Posterior cingulate gyrus (tissue), 11 donors: ENCODE measurements around the gene INMT.

Experiments
- DNase-seq, 10 donors: peaks; one replicate each; pipeline versions ENCODE4 v3.0.0 to v3.0.0-alpha.2; 2020 to 2021; ENCODE audit warnings: mixed read lengths in 3 of 10
- intact Hi-C: fragments of 100-400 bp; cut with DNase I; formaldehyde crosslinking; loops from one replicate; pipeline ENCODE4 v1.15.1; 2023

The INMT gene

DNA sequence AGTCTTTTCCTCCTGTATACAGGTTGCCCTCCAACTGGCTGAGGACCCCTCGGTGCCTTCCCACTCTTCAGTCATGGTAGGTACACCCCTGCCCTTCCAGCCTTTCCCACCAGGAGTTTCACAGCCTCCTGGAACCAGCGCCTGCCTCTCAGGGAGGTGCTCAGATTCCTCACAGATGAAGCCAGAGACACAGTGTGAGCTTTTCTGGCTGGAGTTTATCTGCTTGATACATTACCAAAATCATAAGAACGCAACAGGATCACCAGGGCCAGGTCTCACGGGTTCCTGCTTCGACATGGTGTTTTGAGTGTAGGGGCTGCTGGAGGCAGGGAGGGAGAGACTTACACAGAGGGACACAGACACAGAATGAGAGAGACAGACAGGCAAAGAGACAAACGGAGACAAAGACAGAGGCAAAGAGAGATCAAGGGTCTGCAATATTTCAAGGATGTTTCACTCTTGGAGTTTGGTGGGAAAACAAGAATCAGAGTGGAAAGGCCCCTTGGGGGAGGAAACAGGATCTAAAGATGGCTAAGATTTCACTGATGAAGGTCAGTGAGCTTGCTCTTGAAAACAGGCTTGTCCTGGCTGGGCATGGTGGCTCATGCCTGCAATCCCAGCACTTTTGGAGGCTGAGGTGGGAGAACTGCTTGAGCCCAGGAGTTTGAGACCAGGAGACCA is 6.5 kb upstream of the INMT start:
- no peak for DNase-seq
- intact Hi-C loops: loop anchor here (10.0 kb wide), 1 partner anchor 121 kb away; no protein-coding TSS in a partner anchor

DNA sequence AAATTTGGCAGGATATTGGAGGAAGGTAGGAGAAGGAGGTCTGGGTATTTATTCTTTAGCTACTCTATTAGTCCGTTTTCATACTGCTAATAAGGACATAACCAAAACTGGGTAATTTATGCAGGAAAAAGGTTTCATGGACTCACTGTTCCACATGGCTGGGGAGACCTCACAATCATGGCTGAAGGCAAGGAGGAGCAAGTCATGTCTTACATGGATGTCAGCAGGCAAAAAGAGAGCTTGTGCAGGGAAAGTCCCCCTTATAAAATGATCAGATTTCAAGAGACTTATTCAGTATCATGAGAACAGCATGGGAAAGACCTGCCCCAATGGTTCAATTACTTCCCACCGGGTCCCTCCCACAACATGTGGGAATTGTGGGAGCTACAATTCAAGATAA is 1.9 kb upstream of the INMT start:
- DNase-seq: no peak
- intact Hi-C loops: no loop called here

DNA sequence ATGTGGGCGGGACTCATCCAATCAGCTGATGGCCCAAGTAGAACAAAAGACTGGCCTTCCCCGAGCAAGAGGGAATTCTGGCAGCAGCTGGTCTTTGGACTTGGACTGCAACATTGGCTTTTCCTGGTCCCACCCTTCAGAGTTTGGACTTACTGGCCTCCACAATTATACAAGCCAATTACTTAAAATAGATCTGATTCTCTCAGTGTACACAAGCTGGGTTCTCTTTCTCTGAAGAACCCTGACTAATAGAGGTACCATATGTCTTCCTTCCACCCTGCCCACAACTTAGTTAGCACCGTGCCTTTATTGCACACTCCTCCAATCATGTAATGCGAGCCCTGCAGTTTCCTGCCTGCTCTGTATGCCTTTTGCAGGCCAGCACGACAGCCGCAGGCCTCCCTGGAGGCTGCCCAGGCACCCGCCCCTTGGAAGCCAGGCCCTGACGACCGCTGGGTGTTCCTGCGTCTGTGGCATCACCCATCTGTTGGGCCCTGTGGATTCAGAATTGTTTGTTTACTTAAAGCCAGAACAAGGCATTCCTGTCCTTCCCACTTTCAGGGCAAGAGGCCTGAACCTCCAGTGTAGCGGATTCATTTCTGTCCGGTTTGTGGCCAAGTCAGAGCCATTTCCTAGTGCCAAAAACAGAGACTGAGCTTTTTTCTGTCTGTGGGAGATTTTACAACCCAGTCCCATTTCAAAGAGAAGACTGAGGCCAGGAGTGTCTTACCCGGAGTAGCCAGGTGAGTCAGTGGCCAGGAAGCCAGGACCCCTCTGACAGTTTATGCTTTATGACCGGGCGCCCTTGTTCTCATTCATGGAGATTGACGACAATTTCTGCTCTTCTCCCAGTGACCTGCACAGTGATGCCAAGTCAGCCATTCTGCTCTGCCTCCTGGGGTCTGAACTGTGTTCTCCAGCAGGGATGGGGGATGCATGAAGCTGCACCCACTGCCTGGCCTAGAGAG is 968 bp upstream of the INMT start:
- intact Hi-C loops: no loop called here

DNA sequence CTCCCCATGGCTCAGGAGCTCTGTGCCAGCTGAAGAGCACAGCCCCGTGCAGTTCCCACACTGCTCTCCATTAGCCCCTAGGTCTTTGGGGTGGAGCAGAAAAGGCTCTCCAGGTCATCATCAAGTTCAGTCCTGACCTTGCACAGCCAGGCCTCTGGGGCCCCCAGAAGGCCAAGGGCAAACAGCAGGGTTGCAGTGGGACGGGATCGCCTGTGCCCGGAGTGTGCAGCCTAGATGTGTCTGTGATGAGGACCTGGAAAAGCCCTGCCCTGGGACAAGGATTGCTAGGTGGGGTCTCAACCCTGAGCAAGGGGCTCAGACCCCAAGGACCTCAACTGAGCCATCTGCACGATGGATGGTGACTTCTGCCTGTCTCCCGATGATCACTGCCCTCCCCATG is 549 bp downstream of the INMT start:
- DNase-seq: no peak
- intact Hi-C loops: no loop called here

More for the DNA sequence above, 968 bp upstream of the INMT start:
- peak in 9 of 10 donors; percentile 35 to 92 (median 66) for DNase-seq

DNA sequence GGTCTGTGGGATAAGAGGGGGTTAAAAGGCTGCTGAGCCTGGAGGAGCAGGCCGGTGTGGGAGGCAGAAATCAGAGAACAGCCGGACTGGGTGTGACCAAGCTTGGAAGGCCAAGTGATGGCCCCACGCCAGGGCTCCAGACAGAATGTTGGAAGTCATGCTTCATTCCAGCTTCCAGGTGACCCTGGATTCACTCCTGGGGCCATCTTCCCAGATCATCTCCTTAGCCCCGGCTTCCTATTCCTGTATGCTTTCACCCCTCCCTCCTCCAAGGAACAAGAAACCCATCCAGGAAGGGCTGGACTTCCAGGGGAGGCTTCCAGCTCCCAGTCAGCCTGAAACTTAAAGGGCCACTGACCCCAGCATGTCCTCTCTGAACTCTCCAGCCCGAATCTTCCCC is 1.0 kb downstream of the INMT start:
- intact Hi-C loops: no loop called here
- no peak for DNase-seq

DNA sequence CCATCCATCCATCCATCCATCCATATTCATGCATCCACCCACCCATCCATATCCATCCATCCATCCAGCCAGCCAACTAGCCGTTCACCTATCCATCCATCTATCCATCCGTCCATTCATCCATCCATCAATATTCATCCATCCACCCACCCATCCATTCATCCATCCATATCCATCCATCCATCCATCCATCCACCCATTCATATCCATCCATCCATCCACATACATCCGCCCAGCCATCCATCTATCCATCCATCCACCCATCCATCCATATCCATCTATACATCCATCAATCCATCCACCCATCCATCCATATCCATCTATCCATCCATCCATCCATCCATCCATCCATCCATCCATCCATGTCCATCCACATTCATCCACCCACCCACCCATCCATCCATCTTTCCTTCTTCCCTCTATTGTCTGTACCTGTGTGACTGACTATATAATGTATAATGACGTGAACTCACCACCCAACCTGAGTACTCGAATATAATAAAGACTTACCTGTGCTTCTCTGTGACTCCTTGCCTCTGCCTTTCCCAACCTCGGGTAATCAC is 2.5 kb downstream of the INMT start:
- intact Hi-C loops: no loop called here
- DNase-seq: peak in 1 of 10 donors; percentile 19

DNA sequence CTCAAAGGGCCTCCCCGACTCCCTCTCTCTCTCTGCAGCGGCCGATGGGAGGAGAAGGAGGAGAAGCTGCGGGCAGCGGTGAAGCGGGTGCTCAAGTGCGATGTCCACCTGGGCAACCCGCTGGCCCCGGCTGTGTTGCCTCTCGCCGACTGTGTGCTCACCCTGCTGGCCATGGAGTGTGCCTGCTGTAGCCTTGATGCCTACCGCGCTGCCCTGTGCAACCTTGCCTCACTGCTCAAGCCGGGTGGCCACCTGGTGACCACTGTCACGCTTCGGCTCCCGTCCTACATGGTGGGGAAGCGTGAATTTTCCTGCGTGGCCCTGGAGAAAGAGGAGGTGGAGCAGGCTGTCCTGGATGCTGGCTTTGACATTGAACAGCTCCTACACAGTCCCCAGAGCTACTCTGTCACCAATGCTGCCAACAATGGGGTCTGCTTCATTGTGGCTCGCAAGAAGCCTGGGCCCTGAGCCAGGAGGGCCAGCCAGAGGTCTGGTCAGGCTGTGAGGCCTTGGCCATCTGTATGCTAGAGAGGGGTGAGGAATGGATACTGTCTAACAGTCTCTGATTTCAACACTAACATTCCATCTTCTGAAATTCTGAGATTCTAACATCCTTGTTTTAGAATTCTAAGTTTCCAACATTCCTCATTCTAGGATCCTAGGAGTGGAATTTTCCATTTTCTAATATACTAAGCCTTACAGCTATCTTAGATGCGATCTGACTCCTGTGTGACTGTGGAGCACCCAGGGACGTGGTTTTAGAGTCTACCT is 3.6 kb downstream of the INMT start:
- DNase-seq: peak in 5 of 10 donors; percentile 26 to 51 (median 35)
- intact Hi-C loops: no loop called here

DNA sequence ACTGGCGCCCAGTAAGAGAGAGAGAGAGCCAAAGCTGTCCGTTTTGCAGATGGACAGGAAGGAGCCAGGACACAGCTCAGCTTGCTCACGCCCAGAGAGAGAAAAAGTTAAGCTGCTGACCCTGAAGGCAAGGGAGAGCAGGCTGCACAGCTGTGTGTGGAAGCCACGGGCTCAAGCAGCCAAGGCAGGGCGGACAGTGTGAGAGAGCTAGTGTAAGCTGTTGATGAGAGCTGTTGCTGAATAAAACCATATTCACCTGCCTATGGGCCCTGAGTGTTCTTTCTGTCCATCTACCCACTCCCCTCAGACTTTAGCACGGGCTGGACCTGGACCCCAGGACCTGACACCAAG is 5.4 kb downstream of the INMT start:
- intact Hi-C loops: no loop called here
- no peak for DNase-seq

DNA sequence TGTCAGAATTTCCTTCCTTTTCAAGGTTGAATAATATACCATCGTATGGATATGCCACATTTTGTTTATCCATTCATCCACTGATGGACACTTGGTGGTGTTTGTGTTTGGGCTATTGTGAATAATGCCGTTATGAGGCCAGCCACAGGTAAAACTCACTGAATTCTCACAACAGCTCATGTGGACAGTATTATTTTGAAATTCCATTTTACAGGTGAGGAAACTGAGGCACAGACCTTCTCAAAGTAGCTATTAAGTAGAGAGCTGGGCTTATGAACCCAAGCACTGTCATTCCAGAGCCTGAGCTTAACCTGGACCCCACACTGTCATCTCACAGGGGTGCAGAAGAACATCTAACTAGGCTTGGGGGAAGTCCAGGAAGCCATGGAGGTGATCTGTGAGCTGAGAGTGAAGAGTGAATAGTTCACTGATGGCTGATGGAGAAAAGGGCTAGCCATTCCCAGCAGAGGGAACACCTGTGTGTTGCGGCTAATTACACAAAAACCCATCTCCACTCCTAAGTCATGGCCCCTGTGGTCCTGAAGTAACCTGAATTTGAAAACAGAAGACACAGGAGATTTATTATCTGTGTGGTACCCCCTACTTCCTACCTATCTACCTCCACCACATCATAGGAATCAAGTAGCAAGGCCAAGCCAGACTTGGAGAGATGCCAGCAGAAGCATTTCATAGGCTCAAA is 8.7 kb downstream of the INMT start:
- intact Hi-C loops: no loop called here
- no peak for DNase-seq

DNA sequence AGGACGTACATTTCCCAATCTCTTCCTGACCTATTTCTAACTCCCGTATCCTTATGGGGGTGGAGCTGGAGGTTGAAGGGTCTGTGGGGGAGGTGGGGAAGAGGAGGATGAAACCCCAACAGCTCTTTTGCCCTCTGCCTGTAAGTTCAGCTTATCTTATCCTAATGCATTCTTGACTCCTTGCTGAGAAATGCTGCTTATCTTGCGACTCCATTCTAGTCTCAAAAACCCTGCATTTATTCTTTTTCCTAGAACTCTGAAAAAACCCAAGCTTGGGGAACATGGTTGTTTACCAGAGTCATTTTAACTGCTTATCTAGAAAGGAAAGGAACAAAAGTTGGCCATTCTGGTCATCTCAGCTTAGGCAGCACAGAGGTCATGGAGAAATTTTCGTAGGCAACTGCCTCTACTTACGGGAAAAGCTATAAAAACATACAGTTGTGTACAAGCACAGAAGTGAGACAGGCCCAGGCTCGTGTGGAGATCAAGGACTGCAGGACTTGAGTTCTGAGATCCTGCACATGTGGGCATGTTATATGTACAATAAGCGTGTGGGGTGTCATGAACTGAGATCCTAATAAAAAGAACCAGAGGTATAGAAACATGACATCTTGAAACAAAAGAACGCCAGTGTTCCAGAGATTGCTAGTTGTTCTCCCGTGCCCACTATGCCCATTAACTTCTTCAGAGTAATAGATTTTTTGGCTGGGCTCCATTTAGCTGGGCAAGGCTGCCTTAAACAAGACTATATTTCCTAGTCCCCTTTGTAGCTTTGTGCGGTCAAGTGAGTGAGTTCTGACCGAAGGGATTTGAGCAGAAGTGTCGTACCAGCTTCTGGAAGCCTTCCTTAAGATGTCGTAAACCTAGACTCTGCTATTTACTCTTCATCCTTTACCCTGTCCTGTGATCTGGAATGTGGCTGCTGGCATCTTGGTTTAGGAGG is 9.6 kb downstream of the INMT start:
- DNase-seq: no peak
- intact Hi-C loops: no loop called here

DNA sequence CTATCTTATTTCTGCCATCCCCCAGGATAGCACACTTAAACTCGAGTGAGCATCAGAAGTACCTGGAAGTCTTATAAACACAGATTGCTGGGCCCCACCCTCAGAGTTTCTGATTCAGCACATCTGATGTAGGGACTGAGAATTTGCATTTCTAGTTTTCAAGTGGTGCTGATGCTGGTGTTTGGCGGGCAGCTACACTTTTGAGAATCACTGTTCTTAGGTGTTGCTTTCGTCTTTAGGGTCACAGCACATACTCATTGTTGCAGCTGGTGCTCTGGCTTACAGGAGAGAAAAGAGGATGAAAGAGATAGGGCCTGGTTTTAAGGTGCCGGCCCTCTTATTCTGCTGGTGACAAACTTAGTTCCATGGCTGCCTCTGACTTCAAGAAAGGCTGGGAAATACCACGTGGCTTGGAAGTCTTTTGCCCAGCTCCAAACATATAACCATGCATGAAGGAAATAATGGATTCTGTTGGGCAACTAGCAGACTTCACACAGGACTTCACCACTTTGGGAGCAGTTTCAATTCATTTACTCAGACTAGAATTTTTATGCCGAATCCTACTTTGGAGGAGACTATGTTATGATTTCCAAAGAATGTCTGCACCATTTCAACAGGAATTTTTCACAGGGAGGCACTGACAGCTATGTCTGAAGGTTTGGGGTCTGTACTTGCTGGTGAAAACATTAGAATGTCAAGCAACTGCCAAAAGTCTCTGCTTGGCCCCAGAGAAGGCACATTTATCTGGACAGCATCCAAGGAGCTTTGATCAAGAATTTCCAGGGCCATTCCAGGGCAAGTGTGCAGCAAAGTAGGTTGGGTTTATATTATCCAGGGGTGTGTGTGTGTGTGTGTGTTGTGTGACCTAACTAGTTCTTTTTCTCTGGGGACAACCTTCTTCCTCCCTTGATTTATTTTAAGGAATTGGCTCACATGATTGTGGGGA is 12.4 kb downstream of the INMT start:
- intact Hi-C loops: no loop called here
- no peak for DNase-seq

DNA sequence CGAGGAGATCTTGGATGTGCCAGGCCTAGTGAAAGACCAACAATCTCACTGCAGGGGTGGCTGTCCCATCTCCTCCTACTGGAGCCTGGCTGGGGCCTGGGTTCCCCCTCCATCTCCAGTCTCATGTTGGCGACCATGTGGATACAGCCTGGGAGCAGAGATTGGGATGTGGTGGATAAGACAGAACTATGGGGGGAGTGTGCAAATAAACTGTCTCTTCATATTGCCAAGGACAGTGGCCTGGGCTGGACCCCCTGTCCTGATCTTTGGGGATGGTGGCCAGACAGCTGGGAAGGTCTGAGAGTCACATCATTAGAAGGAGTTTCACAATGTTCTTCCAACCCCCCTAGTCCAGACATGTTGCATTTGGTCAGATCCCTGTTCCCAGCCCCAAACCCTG is 13.5 kb downstream of the INMT start:
- intact Hi-C loops: no loop called here
- DNase-seq: no peak

DNA sequence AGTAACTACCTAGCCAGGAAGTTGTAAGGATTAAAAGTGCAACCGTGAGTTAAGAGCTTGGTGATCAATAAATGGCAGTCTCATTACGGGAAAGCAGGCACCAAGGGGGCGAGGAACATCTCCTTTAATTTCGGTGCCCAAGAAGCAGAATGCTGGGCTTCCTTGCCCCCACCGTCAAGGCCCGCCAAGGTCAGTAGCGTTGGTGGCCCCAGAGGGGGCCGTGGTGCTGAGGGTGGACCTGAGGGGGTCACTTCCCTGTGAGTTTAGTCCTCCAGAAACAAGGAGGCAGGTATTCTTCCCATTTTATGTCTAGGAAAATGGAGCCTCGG is 18.9 kb downstream of the INMT start:
- intact Hi-C loops: no loop called here
- no peak for DNase-seq

DNA sequence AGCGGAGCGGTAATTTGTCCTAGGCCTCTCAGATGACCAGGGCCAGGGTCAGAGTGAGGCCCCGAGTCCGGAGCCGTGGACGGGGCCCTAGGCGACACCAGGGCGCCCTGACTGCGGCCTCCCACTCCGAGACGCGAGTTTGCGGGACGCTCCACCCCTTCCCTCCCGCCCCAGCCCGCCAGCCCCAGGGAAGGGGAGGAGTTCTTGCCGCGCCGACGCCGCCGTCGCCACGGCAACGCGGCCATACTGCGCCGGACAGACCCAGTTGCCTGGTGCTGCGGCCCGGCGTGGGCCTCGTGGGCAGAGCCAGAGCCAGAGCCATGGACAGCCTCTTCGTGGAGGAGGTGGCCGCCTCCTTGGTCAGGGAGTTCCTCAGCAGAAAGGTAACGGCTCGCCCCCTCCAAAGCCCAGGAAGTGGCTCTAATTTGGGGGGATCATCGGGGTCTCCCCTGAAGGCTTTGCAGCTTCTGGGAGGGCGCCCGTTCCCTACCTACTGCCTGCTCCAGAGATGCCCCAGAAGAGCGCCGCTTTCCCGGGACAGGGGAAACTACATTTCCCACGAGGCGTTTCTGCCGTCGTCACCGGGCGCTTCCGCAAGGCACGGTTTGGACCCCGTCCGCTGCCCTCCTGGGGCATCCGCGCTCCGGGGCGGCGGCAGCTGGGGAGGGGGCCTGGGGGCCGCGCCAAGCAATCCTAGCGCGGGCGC is 19.4 kb downstream of the INMT start, which contains the start of gene MINDY4:
MINDY4 (plus strand) TSS at position 244 of the 706 bp plus-strand sequence; CDS start at position 321, 77 bp downstream.
- peak; percentile 53 to 96 (median 76) for DNase-seq
- intact Hi-C loops: no loop called here

DNA sequence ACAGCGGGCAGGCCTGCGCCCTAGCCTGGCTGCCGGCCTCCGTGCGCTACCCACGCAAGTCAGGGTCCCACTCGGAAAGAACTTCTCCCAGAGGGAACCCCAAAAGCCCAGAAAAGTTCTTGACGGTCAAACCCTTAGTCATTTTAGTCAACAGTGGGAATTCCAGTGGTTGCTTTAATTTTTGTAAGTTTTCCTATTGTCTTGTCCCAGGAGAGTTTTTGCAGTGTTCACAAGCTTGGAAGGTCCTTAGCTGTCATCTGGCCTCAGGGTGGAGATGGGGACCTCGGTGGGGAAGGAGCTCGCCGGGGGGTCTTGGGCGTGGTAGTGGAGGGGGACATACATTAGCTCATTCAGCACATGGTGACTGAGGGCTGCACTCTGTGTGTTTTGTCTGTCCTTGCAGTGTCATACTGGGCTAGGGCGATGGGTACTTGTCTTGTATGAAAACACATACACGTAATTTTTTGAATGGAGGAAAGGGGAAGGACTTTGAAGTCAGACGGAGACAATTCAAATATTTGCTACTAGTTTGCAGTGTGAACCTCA is 20.0 kb downstream of the INMT start:
- intact Hi-C loops: no loop called here
- no peak for DNase-seq

DNA sequence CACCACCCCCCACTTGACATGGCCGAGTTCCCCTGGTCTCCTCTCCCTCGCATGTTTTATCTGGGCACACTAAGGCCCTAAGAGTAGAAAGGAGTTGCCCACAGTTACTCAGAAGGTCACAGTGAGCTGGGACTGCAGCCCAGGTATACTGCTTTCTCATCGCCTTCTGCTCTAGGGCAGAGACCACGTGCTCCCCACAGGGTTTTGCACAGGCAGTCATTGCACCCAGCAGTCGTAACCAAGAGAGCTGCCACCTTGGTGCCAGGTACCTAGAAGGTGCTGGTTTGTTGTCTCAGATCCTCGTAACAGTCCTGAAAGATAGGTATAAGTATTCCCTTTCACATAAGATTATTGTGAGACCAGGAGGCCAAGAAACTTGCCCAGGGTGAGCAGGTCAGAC is 21.0 kb downstream of the INMT start:
- intact Hi-C loops: no loop called here
- no peak for DNase-seq

DNA sequence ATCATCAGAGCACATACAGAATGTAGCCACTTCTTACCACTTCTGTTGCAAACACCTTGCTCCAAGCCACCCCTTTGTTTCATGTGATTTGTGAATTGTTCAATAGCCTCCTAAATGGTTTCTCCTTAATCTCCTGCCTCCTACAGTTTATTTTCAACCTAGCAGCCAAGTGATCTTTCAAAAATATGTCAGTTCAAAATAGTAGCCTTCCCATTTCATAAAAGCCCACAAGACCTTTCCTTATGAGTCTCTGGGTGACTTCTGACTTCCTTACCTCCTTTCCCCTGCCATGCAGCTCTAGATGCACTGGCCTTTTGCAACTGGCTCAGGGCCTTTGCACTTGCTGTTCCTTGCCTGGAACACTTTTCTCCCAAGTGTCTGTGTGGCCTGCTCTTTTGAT is 24.1 kb downstream of the INMT start:
- no peak for DNase-seq
- intact Hi-C loops: no loop called here
